ENCODE measurements around the gene DNAL4.
A peak's percentile ranks its signal among the peaks of the same experiment; 100 is the strongest.

DNAL4 gene

DNA sequence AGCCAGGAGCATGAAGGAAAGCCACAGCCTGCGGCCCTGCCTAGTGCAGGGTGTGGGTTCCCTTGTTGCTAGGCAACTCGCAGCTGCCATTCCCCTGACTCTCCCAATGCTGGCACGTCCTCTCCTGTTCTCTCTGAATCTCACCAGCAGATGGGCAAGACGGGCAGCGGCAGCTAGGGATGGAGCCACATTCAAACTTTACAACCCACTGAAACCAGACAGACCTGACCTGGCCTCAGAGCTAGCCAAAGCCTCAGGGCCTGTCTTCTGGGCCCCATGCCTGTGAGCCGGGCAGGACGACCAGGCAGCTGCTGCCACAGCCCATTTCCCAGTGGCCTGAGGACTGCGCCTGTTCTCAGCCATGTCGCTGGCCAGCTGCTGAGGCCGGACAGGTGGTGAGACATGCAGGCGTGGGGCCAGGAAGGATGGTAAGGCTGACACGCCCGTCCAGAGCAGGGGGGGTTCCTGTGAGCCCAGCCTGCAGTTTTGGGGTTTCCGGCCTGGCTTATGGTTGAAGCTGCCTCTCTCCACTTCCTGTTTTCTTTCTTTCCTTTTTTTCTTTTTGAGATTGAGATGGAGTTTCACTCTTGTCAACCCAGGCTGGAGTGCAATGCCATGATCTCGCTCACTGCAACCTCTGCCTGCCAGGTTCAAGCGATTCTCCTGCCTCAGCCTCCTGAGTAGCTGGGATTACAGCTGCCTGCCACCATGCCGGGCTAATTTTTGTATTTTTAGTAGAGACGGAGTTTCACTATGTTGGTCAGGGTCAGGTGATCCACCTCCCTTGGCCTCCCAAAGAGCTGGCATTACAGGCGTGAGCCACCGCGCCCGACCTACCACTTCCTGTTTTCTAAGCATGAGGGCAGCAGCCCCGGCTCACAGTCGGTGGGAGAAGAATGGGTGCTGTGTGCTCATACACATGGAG is 42.3 kb downstream of the DNAL4 start:
- TF ChIP-seq, protein P1, sequence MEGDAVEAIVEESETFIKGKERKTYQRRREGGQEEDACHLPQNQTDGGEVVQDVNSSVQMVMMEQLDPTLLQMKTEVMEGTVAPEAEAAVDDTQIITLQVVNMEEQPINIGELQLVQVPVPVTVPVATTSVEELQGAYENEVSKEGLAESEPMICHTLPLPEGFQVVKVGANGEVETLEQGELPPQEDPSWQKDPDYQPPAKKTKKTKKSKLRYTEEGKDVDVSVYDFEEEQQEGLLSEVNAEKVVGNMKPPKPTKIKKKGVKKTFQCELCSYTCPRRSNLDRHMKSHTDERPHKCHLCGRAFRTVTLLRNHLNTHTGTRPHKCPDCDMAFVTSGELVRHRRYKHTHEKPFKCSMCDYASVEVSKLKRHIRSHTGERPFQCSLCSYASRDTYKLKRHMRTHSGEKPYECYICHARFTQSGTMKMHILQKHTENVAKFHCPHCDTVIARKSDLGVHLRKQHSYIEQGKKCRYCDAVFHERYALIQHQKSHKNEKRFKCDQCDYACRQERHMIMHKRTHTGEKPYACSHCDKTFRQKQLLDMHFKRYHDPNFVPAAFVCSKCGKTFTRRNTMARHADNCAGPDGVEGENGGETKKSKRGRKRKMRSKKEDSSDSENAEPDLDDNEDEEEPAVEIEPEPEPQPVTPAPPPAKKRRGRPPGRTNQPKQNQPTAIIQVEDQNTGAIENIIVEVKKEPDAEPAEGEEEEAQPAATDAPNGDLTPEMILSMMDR (IDR thresholded peaks at IDR 0.05; ENCODE audit: borderline replicate concordance, control extremely low read depth, extremely low read depth, insufficient read depth, missing control alignments) = no peak
- in situ Hi-C loops (cut with MboI; ENCODE audit: low sequenced_read_pairs, unreplicated experiment) = no loop called here
- peak; percentile 87 for DNase-seq (ENCODE audit: low spot score)

DNA sequence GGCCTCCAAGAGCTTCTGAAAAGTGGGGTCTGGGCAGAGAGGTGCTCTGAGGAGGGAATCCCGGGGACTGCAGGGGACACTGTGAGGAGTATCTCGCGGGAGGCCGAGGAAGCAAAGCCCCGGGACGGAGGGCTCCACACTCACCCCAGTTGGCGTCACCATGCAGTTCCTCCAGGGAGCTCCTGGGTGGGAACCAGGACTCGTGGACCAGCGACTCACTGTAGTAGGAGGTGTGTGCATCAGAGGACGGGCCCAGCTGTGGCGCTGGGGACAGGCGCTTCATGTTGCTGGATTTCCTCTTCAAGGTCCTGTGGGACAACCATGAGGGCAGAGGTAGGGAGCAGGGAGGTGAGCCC is 42.9 kb downstream of the DNAL4 start:
- TF ChIP-seq, protein P1 (IDR thresholded peaks at IDR 0.05; ENCODE audit: borderline replicate concordance, control extremely low read depth, extremely low read depth, insufficient read depth, missing control alignments) = no peak
- in situ Hi-C loops (cut with MboI; ENCODE audit: low sequenced_read_pairs, unreplicated experiment) = no loop called here
- no peak for DNase-seq (ENCODE audit: low spot score)

DNA sequence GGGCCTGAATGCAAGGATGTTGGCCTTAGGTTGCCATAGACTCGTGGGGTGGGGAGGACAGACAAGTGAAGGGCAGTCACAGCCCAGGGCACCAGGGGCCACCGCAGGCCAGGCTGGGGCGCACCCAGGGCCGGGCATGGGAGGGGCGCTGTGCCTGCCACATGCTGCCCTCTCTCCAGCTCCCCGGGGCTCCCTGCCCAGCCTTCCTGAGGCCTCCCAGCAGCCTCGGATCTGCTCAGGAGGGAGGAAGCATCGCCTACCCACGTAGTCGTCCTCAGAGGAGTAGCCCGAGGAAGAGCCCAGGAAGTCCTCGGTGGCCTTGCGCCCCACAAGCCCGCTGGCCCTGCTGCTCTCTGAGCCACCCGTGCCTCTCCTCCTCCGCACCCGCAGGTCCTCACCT is 43.3 kb downstream of the DNAL4 start:
- in situ Hi-C loops (cut with MboI; ENCODE audit: low sequenced_read_pairs, unreplicated experiment) = no loop called here
- TF ChIP-seq, protein P1 (IDR thresholded peaks at IDR 0.05; ENCODE audit: borderline replicate concordance, control extremely low read depth, extremely low read depth, insufficient read depth, missing control alignments) = no peak
- no peak for DNase-seq (ENCODE audit: low spot score)

DNA sequence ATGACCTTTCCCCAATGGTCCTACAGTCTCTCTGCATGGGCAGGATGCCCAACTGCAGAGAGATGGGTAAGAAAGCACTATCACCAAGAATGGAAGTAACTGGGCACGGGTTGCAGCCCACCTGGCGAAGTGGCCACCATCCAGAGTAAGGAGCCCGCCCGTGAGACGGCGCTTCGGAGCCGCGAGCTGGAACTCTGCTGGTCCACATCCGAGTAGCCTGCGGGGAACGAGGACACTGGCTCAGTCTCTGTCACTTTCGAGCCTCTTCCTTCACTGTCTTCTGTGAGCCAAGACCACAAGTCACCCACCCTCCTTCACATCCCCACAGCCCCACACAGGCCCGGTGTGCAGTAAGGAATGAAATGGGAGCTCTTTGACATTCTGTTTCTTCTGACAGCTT is 43.8 kb downstream of the DNAL4 start:
- in situ Hi-C loops (cut with MboI; ENCODE audit: low sequenced_read_pairs, unreplicated experiment) = no loop called here
- TF ChIP-seq, protein P1 (IDR thresholded peaks at IDR 0.05; ENCODE audit: borderline replicate concordance, control extremely low read depth, extremely low read depth, insufficient read depth, missing control alignments) = no peak
- DNase-seq (ENCODE audit: low spot score) = no peak

DNA sequence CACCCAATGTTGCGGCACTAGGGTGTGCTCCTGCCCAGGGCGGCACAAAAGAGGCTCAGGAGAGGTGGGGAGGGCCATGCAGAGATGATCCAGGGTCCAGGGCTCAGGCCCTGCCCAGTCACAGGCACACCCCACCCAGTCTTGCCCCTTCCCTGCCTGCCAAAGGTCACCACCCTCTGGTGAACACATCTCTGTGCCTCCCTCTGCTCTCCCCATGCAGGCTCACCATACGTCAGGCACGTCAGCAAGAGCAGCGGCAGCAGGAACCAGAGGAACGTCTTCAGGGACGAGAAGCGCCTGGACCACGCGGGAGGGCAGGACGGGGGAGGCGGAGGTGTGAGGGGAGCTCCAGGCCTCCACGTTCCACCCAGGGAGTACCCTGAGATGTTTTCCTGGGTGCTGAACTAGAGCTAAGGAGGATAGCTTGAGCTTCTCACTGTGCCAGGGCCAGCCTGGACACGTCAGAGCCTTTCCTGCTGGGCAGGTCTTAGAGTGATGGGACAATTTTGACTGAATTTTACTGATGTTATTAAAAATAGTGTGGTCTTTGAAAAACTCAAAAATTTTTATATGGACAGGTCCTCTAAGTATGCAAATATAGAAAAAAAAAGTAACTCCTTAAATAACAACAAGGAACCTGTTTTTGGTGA is 45.3 kb downstream of the DNAL4 start:
- DNase-seq (ENCODE audit: low spot score) = no peak
- in situ Hi-C loops (cut with MboI; ENCODE audit: low sequenced_read_pairs, unreplicated experiment) = no loop called here
- TF ChIP-seq, protein P1 (IDR thresholded peaks at IDR 0.05; ENCODE audit: borderline replicate concordance, control extremely low read depth, extremely low read depth, insufficient read depth, missing control alignments) = no peak

DNA sequence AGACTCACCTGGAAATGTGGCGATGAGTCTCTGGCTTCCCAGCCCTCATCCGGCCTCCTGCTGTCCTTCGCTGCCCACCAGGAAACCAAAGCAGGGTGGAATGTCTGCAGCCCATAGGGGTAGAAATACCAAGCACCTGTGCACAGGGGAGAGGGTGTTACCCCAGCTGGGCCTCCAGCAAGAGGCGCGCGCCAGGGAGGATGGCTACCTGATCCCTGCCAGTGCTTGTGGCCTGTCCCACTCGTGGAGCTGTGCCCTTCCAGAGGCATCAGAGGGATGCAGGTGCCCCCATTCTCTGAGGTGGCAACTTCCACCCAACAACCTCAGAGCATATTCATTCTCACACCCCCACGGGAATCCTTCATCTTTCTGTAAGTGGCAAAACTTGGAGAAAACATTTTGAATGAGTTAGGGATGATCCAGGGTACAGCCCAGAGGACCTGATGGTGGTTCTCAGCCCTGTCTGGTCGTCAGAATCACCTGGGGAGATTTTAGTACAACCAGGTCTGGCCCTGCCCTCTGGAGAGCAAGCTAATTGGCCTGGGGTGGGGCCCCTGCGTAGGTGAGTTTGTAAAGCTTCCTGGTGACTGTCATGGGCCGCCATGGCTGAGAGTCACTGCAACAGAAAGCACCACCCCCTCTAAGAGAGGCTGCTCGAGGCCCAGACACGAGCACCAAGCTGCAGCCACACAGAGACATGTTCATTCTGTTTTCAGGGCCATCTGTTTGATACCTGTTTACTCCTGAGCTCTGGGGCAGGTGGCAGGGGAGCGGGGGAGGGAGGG is 48.1 kb downstream of the DNAL4 start:
- TF ChIP-seq, protein P1 (IDR thresholded peaks at IDR 0.05; ENCODE audit: borderline replicate concordance, control extremely low read depth, extremely low read depth, insufficient read depth, missing control alignments) = no peak
- in situ Hi-C loops (cut with MboI; ENCODE audit: low sequenced_read_pairs, unreplicated experiment) = no loop called here
- no peak for DNase-seq (ENCODE audit: low spot score)
